HL-60/S4 treated with retinoic acid at 250 ng/mL for 4 days and 3 days (cell line): ENCODE measurements around the gene AP2A2.

Experiments
- in situ Hi-C: fragments of 300-500 bp; cut with MboI; formaldehyde crosslinking; loops from 2 replicates; pipeline ENCODE4 v1.7.0; 2022; ENCODE audit warnings: low sequenced_read_pairs

Gene AP2A2

GRCh38 chr11:1038361-1038760 is 112.7 kb downstream of the AP2A2 start:
- in situ Hi-C loops = loop anchor here (25.0 kb wide), 1 partner anchor 176 kb away; no protein-coding TSS in a partner anchor

GRCh38 chr11:1038921-1039320 is 113.3 kb downstream of the AP2A2 start:
- in situ Hi-C loops = loop anchor here (25.0 kb wide), 1 partner anchor 177 kb away; no protein-coding TSS in a partner anchor

- in situ Hi-C loops = loop anchor here (25.0 kb wide), 1 partner anchor 177 kb away; no protein-coding TSS in a partner anchor
These were observed 114.1 kb downstream of the AP2A2 start for GRCh38 chr11:1039481-1040427.

- in situ Hi-C loops = loop anchor here (25.0 kb wide), 1 partner anchor 178 kb away; no protein-coding TSS in a partner anchor
These were observed 114.9 kb downstream of the AP2A2 start for GRCh38 chr11:1040428-1041148.

GRCh38 chr11:1041149-1041467 is 115.4 kb downstream of the AP2A2 start:
- in situ Hi-C loops = loop anchor here (25.0 kb wide), 1 partner anchor 179 kb away; no protein-coding TSS in a partner anchor

- in situ Hi-C loops = loop anchor here (25.0 kb wide), 1 partner anchor 179 kb away; no protein-coding TSS in a partner anchor
These were observed 115.8 kb downstream of the AP2A2 start for GRCh38 chr11:1041471-1041870.

- in situ Hi-C loops = loop anchor here (25.0 kb wide), 1 partner anchor 180 kb away; no protein-coding TSS in a partner anchor
These were observed 116.4 kb downstream of the AP2A2 start for GRCh38 chr11:1041936-1042608.

GRCh38 chr11:1042626-1043562 is 117.2 kb downstream of the AP2A2 start:
- in situ Hi-C loops = loop anchor here (25.0 kb wide), 1 partner anchor 181 kb away; no protein-coding TSS in a partner anchor

GRCh38 chr11:1043563-1044096 is 118.0 kb downstream of the AP2A2 start:
- in situ Hi-C loops = loop anchor here (25.0 kb wide), 1 partner anchor 181 kb away; no protein-coding TSS in a partner anchor

- in situ Hi-C loops = loop anchor here (25.0 kb wide), 1 partner anchor 182 kb away; no protein-coding TSS in a partner anchor
These were observed 118.5 kb downstream of the AP2A2 start for GRCh38 chr11:1044160-1044559.

GRCh38 chr11:1047595-1048156 is 122.0 kb downstream of the AP2A2 start:
- in situ Hi-C loops = loop anchor here (25.0 kb wide), 1 partner anchor 185 kb away; no protein-coding TSS in a partner anchor

GRCh38 chr11:1048375-1049070 is 122.9 kb downstream of the AP2A2 start:
- in situ Hi-C loops = loop anchor here (25.0 kb wide), 1 partner anchor 186 kb away; no protein-coding TSS in a partner anchor

GRCh38 chr11:1049071-1049405 is 123.4 kb downstream of the AP2A2 start:
- in situ Hi-C loops = loop anchor here (25.0 kb wide), 1 partner anchor 187 kb away; no protein-coding TSS in a partner anchor

GRCh38 chr11:1049431-1049891 is 123.8 kb downstream of the AP2A2 start:
- in situ Hi-C loops = loop anchor here (25.0 kb wide), 1 partner anchor 187 kb away; no protein-coding TSS in a partner anchor

- in situ Hi-C loops = loop anchor here (25.0 kb wide), 1 partner anchor 188 kb away; no protein-coding TSS in a partner anchor
These were observed 124.4 kb downstream of the AP2A2 start for GRCh38 chr11:1049911-1050580.

- in situ Hi-C loops = no loop called here
These were observed 125.1 kb downstream of the AP2A2 start for GRCh38 chr11:1050581-1051355.
